GM13976 (cell line): ENCODE data around the gene DNAAF5.
"Not testable (repeated sequence)": the region's sequence is repeated elsewhere in the genome, so short reads cannot be mapped to it uniquely, and the experiment has no call there.

Experiments
- DNase-seq: peaks from one replicate; pipeline ENCODE4 v3.0.0; 2012; ENCODE audit warnings: low spot score
- CTCF ChIP-seq: IDR thresholded peaks from 2 replicates; pipeline ENCODE4 v1.5.1; 2012; ENCODE audit warnings: borderline replicate concordance, mild to moderate bottlenecking; ENCODE audit not compliant: insufficient read depth; ENCODE audit errors: extremely low read depth, missing control alignments, control extremely low read depth
- in situ Hi-C: fragments of 300-500 bp; cut with MboI; formaldehyde crosslinking; loops from one replicate; pipeline ENCODE4 v1.12.0; 2022; ENCODE audit warnings: low sequenced_read_pairs, mixed read lengths, inconsistent platforms; ENCODE audit not compliant: unreplicated experiment

DNAAF5 gene

GRCh38 chr7:741850-742249, 15.4 kb downstream of the DNAAF5 start:
- no peak for TF ChIP-seq CTCF
- in situ Hi-C loops = no loop called here

GRCh38 chr7:742791-743190, 16.3 kb downstream of the DNAAF5 start:
- in situ Hi-C loops = no loop called here
- no peak for TF ChIP-seq CTCF

More at GRCh38 chr7:741850-742249, 15.4 kb downstream of the DNAAF5 start:
- DNase-seq = no peak

GRCh38 chr7:743341-744127, 17.0 kb downstream of the DNAAF5 start:
- in situ Hi-C loops, DNase-seq: not testable (repeated sequence)

More at GRCh38 chr7:742791-743190, 16.3 kb downstream of the DNAAF5 start:
- DNase-seq = no peak

GRCh38 chr7:744128-744520, 17.6 kb downstream of the DNAAF5 start:
- DNase-seq, in situ Hi-C loops: not testable (repeated sequence)

GRCh38 chr7:744854-745430, 18.4 kb downstream of the DNAAF5 start:
- DNase-seq = no peak
- TF ChIP-seq CTCF = no peak
- in situ Hi-C loops = no loop called here

GRCh38 chr7:745431-746154, 19.1 kb downstream of the DNAAF5 start:
- no peak for TF ChIP-seq CTCF
- no peak for DNase-seq

GRCh38 chr7:746155-747061, 19.9 kb downstream of the DNAAF5 start:
- in situ Hi-C loops = no loop called here
- TF ChIP-seq CTCF = no peak
- no peak for DNase-seq

More at GRCh38 chr7:745431-746154, 19.1 kb downstream of the DNAAF5 start:
- in situ Hi-C loops = no loop called here
